HG03064 (cell line): ENCODE measurements around the gene NT5DC1.
"Not testable (repeated sequence)": the region's sequence is repeated elsewhere in the genome, so short reads cannot be mapped to it uniquely, and the experiment has no call there.

ENCODE experiments used
- ATAC-seq: cut with Tn5 transposase; IDR thresholded peaks from one replicate; pipeline ENCODE4 v1.9.1; 2021; ENCODE audit warnings: low read depth; ENCODE audit not compliant: unreplicated experiment

NT5DC1 gene

DNA sequence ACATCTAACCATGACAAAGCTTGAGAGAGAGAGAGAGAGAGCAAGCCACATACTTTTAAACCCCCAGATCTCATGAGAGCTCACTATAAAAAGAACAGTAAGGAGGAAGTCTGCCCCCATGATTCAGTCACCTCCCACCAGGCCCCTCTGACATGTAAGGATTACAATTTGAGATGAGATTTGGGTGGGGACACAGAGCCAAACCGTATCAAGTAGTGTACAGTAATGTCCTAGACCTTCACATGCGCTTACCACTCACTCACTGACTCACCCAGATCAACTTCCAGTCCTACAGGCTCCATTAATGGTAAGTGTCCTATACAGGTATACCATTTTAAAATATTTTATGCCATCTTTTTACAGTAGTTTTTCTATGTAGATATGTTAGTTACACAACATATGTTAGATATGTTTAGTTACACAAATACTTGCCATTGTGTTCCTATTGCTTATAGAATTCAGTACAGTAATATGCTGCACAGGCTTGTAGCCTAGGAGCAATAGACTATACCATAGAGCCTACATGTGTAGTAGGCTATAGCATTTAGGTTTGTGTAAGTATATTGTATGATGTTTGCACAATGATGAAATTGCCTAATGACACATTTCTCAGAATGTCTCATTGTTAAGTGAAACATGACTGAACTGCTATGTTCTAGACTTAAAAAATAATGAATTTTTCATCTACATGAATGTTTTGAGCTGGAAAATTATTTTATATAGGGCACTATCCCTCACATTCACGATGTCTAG lies 167.4 kb downstream of the NT5DC1 start:
- ATAC-seq: peak; percentile 28

DNA sequence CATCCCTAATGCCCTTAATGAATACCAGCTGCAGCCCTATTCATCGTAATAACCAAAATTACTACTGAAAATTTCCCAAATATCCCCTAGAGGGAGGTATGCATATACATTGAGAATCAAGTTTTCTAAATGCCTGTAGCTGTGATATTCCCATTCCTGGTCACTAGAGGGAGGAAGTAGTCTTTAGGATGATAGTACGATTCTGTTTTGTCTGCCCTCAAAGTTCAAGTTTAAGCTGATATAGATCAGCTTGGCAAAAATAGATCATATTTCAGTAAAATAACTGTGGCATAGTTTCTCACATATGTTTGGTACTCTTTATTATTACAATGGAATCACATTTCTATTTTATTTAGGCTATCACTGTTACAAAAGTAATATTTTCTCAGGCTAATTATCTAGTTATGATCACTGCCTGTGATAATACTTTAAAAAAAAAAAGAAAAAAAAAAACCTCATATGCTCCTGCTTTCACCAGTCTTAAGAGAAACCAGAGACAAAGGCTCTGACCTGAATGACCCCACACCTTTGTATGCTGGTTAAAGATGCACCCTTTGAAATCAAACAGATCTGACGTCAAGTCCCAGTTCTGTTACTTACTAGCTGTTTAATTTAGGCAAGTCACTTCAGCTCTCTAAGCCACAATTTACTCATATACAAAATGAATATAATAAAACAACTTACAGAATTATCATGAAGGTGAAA lies 168.1 kb downstream of the NT5DC1 start:
- ATAC-seq: peak; percentile 64

DNA sequence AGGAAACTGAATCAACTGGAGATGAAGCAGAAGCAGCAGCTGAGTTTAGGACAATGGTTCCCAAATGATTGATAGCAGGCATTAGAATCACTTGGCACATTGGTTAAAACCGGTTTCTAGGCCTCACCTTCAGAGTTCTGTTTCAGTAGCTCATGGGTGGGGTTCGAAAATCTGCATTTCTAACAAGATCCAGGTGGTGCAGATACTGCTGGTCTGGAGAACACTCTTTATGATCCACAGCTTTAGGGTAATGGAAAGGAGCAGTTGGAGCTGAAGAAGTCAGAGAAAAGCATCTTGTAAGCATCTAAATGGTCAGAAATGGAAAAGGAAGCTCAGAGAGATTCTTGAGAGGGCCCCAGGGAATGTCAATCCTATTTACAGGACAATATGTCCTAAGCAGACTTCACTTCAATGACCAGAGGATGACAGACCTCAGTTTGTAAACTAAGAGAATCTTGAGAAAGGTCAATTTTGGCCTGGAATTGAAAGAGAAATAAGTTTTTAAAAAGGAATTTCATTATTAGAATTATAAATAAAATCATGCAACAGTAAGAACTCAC lies 170.6 kb downstream of the NT5DC1 start:
- ATAC-seq: no peak

DNA sequence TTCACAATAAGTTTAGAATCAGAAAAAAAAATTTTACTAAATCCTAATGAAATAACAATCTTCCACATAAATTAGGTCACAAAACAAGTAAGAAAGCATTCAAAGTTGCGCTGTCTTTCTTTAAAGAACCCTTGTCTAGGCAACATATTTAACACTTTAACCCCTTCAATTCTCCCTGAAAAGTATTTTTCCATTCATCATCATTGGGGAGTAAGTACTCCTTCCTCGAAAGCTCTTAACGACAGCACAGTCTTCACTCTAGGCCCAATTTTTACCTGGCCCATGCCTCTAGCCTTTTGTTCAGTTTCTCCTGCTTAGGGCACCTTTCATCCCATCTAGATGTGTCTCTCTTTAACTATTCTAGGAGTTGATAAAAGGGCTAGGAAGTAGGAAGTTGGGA lies 176.5 kb downstream of the NT5DC1 start:
- no peak for ATAC-seq

DNA sequence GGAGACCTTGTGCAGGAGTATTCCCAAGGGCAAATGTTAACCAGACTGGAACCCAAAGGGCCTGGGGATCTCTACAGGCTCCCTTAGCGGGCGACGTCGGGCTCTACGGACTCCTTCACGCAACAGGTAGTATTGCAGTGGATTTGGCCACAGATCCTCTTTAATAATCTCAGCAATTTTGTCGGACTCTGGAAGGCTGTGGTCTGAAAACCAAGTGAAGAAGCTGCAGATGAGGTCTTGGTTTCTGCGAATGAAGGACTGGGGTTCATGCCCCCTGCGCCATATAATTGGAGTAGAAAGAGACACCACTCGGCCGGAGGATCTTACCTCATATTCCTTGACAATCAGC lies 177.8 kb downstream of the NT5DC1 start:
- ATAC-seq: no peak

DNA sequence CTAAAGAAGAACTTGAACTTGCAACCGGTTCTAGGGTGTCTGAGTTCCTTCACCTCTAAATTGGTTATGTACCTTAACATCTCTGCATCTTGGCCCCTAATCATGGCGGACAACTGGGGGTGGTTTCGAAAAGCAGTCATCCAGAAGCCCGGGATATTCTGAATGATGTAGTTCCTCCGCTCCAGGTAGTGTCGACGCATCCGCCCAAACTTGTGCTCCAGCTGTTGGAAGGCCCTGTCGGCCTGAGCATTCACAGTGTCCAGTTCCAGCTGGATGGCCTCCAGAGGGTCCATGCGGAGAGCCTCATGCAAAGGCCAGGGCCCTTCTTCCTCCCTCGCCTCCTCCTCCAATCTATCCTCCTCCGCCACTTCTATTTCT lies 178.2 kb downstream of the NT5DC1 start:
- no peak for ATAC-seq

DNA sequence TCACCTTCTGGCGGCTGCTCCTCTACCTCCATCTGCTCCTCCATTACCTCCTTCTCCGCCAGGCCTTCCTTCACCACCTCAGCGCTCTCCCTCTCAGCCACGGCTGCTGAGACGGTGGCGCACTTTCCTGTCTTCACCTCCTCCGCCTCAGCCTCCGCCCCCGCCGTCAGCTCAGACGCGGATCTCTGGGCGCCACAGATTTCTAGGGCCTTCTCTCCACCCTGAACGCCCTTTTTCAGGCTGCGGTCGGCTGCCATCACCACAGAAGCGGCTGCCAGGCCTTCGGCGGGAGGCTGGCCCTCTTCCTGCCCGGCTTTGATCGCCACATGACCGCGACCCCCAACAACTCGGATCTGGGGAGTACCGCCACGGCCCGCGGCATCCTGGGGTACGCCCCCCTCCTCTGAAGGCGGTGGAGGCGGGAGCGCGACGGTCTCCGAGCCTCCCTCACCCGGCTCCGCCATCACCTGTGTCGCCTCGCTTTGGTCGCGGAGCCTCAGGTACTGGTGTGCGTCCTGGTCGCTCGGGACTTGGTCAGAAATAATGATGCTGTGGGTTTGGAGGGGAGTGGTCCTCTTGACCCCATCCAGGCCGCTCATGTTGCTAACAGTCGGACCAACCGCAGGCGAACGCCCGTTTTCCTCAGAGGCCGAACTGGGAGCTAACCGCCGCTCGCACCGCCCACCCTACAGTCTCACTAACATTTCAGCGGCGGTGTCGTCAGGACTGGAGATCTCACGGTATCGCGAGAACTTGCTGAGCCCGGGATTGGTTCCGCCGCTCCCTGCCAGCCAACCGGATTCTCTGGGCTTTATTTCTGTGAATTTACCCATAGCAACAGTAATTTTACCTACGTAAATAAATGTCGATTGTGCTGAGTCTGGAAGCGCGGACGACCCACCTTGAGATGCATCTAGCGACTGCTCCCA lies 178.8 kb downstream of the NT5DC1 start, which contains the start of gene TSPYL1:
Gene TSPYL1 (minus strand): TSS at position 699 of the 929 bp plus-strand sequence. CDS start 100 bp downstream, at position 599.
- ATAC-seq: peak; percentile 94

DNA sequence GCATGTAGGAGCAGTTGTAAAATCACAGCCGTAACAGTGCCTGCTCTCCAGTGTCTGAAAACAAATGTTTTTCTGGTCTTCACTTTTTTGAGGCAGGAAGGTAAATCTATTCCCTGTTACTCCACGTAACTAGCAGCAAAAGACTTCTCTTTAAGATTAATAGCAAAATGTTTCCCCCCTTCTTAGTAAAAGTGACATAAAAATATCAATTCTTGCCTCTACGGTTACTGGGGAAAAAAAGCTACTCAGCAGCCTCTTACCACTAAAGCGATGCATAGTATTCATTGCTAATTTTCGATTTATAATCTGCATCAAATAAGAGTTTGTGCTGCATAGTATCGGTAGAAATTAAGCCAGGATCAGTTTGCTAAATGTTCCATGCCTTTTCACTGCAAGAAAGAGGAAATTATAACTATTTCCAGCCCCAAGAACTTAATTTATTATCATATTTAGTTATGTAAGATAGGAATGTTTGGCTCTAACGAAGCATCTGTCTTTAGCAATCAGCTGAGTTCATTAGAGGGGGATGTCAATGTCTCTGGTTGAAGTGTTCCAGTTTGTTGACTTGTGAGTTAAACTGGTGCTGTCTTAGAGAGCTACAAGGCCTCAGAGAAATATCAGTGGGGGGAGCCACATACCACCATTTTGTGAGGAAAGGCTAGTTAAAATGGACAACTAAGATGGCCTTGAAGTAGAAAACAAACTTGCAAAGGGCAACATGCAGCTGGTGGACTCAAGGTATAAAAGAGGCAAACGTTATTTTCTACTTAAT lies 179.7 kb downstream of the NT5DC1 start:
- ATAC-seq: no peak

DNA sequence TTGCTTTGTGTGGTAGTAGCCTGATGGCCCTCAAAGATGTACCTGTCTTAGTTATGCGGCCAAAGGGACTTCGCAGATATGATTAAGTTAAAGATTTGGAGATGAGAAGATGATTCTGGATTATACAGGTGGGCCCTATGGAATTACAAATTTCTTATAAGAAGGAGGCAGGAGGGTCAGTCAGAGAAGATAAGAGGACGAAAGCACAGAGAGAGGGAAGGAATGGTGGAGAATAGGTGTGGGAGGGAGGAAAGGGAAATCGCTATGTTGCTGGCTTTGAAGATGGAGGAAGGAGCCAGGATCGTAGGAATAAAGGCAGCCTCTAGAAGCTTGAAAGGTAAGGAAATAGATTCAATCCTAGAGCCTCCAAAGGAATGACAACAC lies 180.3 kb downstream of the NT5DC1 start:
- no peak for ATAC-seq

DNA sequence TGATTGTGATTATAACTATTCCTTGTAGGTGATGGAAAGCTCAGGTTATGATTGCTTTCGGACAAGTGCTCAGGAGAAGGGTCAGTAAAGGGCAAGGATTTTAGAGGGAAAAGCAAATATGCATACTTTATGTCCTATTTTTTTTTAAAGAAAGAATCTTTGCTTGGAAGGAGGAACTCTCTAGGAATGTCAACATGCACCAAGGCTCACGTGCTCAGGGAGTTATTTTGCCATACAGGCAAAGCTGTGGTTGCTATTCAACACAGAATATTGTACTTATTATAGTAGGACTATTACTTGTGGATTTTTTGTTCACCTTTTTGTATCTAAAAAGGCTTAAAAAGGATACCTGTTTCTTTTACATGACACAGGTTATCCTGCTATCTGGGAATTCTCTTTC lies 182.0 kb downstream of the NT5DC1 start:
- ATAC-seq: no peak

DNA sequence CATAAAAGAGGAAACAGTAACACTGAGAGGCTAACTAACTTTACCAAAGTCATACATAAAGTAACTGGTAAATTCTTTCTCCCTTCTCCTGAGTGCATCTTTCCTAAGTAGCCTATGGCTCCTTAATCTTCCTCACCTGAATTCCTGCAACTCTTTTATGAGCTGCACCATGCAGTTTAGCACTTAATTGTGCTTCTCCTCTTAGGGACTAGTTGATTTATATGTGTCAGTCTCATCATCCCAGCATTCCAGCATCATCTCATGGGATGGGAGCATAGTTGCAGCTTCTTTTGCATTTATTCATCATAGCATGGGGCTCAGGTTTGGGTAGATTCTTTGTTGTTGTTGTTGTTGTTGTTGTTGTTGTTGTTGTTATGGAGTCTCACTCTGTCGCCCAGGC lies 182.5 kb downstream of the NT5DC1 start:
- no peak for ATAC-seq

DNA sequence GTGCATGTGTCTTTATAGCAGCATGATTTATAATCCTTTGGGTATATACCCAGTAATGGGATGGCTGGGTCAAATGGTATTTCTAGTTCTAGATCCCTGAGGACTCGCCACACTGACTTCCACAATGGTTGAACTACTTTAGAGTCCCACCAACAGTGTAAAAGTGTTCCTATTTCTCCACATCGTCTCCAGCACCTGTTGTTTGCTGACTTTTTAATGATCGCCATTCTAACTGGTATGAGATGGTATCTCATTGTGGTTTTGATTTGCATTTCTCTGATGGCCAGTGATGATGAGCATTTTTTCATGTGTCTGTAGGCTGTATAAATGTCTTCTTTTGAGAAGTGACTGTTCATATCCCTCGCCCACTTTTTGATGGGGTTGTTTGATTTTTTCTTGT lies 184.3 kb downstream of the NT5DC1 start:
- not testable (repeated sequence) for ATAC-seq

DNA sequence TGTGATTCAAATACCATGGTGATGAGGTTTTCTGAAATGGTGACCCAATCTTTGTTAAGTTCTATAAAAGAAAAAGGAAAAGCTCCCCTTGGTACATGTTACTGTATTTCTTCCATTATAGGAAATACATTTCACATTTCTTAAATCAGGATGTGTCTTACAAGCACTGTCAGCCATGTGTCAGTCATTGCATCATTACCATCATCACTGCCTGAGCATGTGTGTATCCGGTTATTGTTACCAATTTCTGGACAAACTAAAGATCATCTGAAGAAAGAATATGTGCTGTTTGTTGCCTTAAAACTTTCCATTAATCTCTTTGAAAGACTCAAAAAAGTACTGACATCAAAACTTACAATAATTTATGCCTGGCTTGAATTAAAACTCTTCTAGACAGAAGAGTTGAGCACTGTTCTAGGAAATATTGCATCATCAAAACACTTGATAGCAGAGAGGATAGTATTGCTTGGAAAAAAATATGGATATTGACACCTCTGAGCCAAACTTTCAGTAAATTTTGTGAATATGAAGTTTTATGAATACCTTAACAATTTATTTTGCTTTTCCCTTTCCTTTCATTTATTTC lies 186.2 kb downstream of the NT5DC1 start:
- no peak for ATAC-seq

DNA sequence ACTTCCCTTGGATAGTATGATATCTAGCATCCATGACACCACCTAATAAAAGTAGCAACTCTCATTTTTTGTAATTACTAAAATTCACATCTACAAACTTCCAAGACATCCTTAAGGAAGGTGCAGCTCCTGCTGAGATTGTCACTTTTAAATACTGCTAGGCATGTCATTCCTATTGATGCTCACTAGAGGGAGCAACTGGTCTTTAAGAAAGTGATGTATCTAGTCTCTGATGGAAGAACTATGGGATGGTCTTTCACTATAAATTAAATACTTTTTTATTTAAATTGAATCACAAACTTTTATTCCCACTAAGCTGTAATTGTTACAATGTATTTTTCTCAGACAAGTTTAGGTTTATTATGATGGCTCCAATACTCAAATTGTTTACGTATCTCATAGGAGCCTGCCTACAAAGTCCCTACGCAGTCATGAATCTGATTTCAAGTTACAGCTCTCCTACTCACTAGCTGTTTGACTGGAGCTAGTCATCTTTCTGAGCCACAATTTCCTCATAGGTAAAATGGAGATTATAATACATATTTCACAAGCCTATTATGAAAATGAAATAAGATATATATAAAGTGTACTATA lies 187.1 kb downstream of the NT5DC1 start:
- no peak for ATAC-seq

DNA sequence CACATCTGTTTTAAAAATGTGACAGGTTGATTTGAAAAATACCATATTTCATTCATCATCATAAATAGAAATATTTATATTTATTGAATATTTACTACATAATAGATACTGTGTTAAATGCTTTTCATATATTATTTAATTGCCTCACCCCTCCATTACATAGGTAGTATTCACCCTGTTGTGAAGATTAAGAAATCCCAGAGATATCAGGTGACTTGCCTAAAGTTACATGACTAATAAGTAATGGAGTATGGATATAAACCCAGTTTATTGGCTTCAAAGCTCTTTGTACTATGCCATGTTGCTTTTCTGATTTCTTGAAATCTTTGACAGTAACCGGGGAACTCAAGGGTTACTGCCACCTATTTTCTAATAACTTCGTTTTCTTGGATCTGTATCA lies 189.2 kb downstream of the NT5DC1 start:
- ATAC-seq: no peak

DNA sequence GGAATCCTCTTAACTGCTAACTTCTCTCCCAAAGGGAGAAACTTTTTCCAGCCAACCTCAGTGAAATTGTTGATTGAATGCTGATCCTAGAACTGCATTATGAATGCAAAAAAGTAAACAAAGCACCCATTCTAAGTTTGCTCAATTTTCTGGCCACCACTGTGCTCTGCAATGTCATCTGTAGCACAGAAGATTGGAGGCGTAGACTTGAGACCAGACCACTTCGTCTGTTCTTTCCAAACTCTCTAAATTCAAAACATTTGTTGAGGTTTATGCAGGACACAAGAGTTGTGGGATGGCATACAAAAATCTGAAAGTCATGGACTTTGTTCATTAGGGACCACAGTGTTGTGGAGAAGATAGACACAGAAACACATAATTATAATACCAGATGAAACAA lies 190.1 kb downstream of the NT5DC1 start:
- no peak for ATAC-seq

DNA sequence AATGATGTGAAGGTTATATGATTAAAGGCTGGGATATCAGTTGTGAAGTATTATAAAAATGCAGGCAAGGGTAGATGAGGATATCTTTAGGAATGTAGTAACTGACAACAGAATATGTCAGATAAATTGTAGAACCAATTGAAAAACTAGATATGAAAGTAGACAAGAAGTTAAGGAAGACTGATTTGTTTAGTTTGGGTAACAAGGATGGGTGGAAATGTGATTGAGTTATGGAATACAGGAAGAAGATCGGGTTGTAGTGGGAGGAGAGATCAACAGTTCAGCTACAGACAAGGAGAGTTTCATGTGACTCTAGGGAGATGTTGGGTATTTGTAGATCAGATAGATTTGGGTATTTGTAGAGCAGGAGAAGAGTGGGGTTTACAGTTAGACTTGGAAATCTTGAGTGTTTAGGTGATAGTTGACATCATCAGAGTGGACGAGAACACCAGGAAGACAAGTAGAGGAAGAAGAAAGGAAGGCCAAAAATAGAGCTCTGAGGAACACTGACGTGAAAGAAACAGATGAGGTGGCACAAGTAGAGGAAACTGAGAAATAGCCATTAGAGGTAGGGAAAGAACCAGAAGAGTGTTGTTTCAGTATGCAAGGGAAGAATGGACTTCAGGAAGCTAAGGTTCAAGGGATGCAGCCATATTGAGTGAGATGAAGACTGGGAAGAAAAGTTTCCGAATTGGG lies 191.2 kb downstream of the NT5DC1 start:
- no peak for ATAC-seq

DNA sequence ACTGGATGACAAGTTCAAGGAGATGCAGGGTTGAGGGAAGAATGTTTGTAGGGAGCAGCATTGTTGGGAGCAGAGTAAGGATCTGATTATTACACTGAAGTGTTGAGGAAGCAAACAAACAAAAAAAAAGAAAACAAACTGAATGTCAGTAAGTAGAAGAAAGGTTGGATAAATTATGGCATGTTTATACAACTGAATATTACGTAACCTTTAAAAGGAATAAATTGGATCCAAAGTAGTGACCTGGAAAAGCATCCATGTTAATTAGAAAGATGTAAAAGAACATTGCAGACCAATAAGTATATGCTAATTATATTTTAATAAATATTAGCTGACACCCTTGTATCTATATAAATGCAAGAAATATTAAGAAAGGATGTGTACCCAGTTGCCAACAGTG lies 191.9 kb downstream of the NT5DC1 start:
- no peak for ATAC-seq

DNA sequence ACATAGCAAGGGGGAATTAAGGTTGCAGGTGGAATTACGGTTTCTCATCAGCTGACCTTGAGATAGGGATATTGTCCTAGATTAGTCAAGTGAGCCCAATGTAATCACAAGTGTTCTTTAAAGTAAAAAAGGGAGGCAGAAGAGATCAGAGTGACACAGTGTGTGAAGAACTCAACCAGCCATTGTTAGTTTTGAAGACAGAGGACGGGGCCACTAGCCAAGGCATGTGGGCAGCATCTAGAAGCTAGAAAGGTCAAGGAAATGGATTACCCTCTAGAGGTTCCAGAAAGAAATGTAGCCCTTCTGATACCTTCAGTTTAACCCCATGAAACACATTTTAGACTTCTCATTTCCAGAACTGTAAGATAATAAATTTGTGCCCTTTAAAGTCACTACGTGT lies 197.6 kb downstream of the NT5DC1 start:
- no peak for ATAC-seq
